ENCODE data around the gene SIGLEC8. TPM values are rescaled to one million over a fixed set of nuclear protein-coding genes. Genes with fewer than 3 reads are reported as not detected.
"Not testable (repeated sequence)": the region's sequence is repeated elsewhere in the genome, so short reads cannot be mapped to it uniquely, and the experiment has no call there.

Gene SIGLEC8
- total RNA-seq, 4 donors from 2014 or later, result 0.27 to 1.3 TPM; not detected in 2

DNA sequence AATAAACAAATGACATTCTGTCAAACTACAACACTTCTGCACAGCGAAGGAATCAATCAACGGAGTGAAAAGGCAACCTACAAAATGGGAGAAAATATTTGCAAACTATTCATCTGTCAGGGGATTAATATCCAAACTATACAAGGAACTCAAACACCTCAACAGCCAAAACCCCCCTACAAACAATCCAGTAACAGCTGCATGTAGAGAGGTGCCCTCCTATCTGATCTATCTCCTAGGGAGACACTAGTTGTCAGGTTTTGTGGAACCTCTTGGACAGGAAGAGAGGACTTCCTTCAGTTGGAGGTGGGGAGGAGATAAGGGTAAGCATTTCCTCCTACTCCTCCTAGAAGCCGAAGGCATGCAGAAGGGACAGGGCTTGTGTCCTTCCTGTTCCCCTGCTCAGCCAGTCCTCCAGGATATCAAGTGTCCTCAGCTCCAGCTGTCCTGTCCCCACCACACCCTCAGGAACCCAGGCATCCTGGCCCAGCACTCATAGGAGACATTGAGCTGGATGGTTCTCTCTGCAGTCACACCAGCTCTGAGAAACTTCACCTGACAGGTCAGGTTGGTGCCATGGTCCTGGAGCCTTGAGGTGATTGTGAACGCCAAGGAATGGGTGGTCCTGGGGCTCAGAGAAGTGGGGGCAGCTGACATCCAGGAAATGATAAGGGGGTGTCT, 9.8 kb upstream of the SIGLEC8 start:
- no peak for DNase-seq
- Histone ChIP-seq H3K4me3 (no peak overlapping the region), H3K27me3 (peaks cover 15% of the 10 kb centered on the region), H3K9me3 (no peaks in the 10 kb centered on the region), H3K4me1 (no peaks in the 10 kb centered on the region), H3K36me3 (no peaks in the 10 kb centered on the region), H3K27ac (no peak overlapping the region)
- WGBS, 2 donors (ENCODE audit: low coverage in 1 of 2), result 70 to 80% methylated on average over 1 to 4 of the region's 4 CpGs
- intact Hi-C loops (cut with DNase I; ENCODE audit: low total_unique reads) (no loop called here), in situ Hi-C loops (cut with MboI; ENCODE audit: low pct_ligation_motif_present in 1 of 4, low pct_unique_long_range_greater_than_20kb in 1 of 4, low sequenced_read_pairs in 3 of 4) (loop anchor here in 2 of 4 donors (25.0 kb wide), 2 partner anchors 194 to 319 kb away; partner anchors contain the start of gene FPR3 (in 1 of the 2))
- TF ChIP-seq POLR2AphosphoS5 (IDR thresholded peaks at IDR 0.05) (no peak), POLR2A (IDR thresholded peaks at IDR 0.05) (no peak), EP300 (IDR thresholded peaks at IDR 0.05; ENCODE audit: low read depth) (no peak)
- TF ChIP-seq, protein P1, sequence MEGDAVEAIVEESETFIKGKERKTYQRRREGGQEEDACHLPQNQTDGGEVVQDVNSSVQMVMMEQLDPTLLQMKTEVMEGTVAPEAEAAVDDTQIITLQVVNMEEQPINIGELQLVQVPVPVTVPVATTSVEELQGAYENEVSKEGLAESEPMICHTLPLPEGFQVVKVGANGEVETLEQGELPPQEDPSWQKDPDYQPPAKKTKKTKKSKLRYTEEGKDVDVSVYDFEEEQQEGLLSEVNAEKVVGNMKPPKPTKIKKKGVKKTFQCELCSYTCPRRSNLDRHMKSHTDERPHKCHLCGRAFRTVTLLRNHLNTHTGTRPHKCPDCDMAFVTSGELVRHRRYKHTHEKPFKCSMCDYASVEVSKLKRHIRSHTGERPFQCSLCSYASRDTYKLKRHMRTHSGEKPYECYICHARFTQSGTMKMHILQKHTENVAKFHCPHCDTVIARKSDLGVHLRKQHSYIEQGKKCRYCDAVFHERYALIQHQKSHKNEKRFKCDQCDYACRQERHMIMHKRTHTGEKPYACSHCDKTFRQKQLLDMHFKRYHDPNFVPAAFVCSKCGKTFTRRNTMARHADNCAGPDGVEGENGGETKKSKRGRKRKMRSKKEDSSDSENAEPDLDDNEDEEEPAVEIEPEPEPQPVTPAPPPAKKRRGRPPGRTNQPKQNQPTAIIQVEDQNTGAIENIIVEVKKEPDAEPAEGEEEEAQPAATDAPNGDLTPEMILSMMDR (IDR thresholded peaks at IDR 0.05), result no peak

DNA sequence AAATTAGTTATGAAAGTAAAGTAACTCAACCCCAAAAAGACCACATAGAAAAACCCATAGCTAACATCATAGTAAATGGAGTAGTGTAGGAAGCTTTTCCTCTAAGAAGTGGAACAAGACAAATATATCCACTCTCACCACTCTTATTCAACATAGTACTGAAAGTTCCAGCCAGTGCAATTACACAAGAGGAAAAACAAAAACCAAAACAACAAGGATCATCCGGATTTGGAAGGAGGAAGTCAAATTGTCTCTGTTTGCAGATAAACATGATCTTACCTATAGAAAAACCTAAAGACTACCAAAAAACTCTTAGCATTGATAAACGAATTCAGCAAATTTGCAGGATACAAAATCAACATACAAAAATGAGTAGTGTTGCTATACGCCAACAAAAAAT, 8.5 kb upstream of the SIGLEC8 start:
- Histone ChIP-seq H3K27me3 (peaks cover 24% of the 10 kb centered on the region), H3K27ac (no peak overlapping the region), H3K36me3 (no peaks in the 10 kb centered on the region), H3K9me3 (no peaks in the 10 kb centered on the region), H3K4me1 (no peaks in the 10 kb centered on the region), H3K4me3 (no peak overlapping the region)
- 37 to 58% methylated on average over 3 of the region's 3 CpGs for WGBS, 2 donors (ENCODE audit: low coverage in 1 of 2)
- in situ Hi-C loops (cut with MboI; ENCODE audit: low pct_ligation_motif_present in 1 of 4, low pct_unique_long_range_greater_than_20kb in 1 of 4, low sequenced_read_pairs in 3 of 4), result loop anchor here in 2 of 4 donors (25.0 kb wide), 2 partner anchors 196 to 321 kb away; partner anchors contain the start of gene FPR3 (in 1 of the 2)
- intact Hi-C loops (cut with DNase I; ENCODE audit: low total_unique reads), result no loop called here
- no peak for DNase-seq
- TF ChIP-seq EP300 (IDR thresholded peaks at IDR 0.05; ENCODE audit: low read depth), result no peak
- TF ChIP-seq, protein P1 (IDR thresholded peaks at IDR 0.05), result no peak
- no peak for TF ChIP-seq POLR2A (IDR thresholded peaks at IDR 0.05)
- TF ChIP-seq POLR2AphosphoS5 (IDR thresholded peaks at IDR 0.05), result no peak

DNA sequence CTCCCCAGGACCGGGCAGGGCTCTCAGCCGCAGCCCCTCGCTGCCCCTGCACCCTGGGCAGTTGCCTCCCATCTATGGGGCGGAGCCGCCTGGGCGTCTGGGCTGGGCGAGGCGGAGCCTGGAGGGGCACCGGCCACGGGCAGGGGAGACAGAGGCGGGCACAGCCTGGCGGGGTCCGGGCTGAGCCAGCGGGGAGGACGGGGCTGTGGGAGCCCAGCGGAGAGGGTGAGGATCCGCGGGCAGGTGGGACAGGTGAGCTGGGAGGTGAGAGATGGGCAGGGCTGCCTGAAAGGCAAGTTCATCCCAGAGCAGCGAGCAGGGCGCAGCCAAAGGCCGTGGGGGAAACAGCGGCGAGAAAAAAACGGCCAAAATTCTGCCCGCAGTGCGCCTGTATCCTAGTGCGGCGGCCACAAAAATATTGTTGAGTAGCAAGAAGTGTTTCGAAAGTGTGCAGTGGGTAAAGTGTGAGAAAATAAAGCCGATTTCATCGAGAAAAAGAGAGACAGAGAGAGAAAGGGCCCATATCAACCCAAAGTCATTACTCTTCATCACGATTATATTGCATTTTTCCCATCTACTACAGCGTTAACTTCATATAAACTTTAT, 5.8 kb upstream of the SIGLEC8 start:
- H3K27me3 ChIP-seq, result peaks cover 24% of the 10 kb centered on the region
- DNase-seq; H3K9me3 ChIP-seq; H3K4me1 ChIP-seq; H3K36me3 ChIP-seq; H3K4me3 ChIP-seq; intact Hi-C loops (cut with DNase I; ENCODE audit: low total_unique reads); H3K27ac ChIP-seq: not testable (repeated sequence)
- in situ Hi-C loops (cut with MboI; ENCODE audit: low pct_ligation_motif_present in 1 of 4, low pct_unique_long_range_greater_than_20kb in 1 of 4, low sequenced_read_pairs in 3 of 4), result loop anchor here in 2 of 4 donors (25.0 kb wide), 2 partner anchors 198 to 323 kb away; partner anchors contain the start of gene FPR3 (in 1 of the 2)
- 44 to 47% methylated on average over 4 to 15 of the region's 33 CpGs for WGBS, 2 donors (ENCODE audit: low coverage in 1 of 2)

GRCh38 chr19:51462681-51463080, 4.4 kb upstream of the SIGLEC8 start:
- no peaks in the 10 kb centered on the region for H3K9me3 ChIP-seq
- no peaks in the 10 kb centered on the region for H3K36me3 ChIP-seq
- in situ Hi-C loops (cut with MboI; ENCODE audit: low pct_ligation_motif_present in 1 of 4, low pct_unique_long_range_greater_than_20kb in 1 of 4, low sequenced_read_pairs in 3 of 4), result loop anchor here in 2 of 4 donors (25.0 kb wide), 2 partner anchors 200 to 325 kb away; partner anchors contain the start of gene FPR3 (in 1 of the 2)
- TF ChIP-seq EP300 (IDR thresholded peaks at IDR 0.05; ENCODE audit: low read depth) (no peak), POLR2AphosphoS5 (IDR thresholded peaks at IDR 0.05) (no peak), POLR2A (IDR thresholded peaks at IDR 0.05) (no peak)
- TF ChIP-seq, protein P1 (IDR thresholded peaks at IDR 0.05), result no peak
- H3K4me3 ChIP-seq, result no peak overlapping the region
- DNase-seq, result no peak
- intact Hi-C loops (cut with DNase I; ENCODE audit: low total_unique reads), result no loop called here
- 77% methylated on average over 10 of the region's 10 CpGs; no CpG with 5 or more reads in 1 of the 2 donors for WGBS, 2 donors (ENCODE audit: low coverage in 1 of 2)
- H3K27ac ChIP-seq, result no peak overlapping the region
- no peaks in the 10 kb centered on the region for H3K4me1 ChIP-seq
- H3K27me3 ChIP-seq, result peaks cover 24% of the 10 kb centered on the region

All from transverse colon (tissue), 4 donors.